ENCODE results near the gene EPC1.
A peak's percentile ranks its signal among the peaks of the same experiment; 100 is the strongest.

Gene EPC1

DNA sequence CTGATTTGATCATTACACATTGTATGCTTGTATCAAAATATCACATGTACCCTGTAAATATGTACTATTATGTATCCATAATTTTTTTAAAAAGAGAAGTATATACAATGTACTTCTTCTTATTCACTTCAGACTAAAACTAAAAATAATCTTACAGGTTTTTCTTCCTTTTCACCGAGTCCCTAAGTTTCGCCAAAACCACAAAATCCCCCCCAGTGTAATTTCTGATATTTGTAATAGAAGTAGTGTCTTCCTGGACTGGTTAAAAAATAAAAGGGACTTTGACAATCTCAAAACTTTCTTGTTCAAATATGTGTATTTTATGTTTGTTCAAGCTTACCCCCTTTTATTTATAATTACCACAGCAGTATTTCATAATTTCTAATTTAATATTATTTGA lies 23.9 kb downstream of the EPC1 start:
- Histone ChIP-seq H3K4me3 (ENCODE audit: low read length) (no peak overlapping the region), H3K27ac (ENCODE audit: low read length) (no peak overlapping the region), H3K36me3 (replicated peaks; ENCODE audit: insufficient read depth, low read length) (no peaks in the 10 kb centered on the region), H3K27me3 (replicated peaks; ENCODE audit: insufficient read depth, low read length) (no peaks in the 10 kb centered on the region), H3K79me2 (ENCODE audit: low read length) (peaks cover 100% of the 10 kb centered on the region), H3K9me2 (replicated peaks; ENCODE audit: insufficient read depth, low read length) (no peaks in the 10 kb centered on the region), H3K4me1 (ENCODE audit: low read length) (peaks cover 31% of the 10 kb centered on the region), H4K20me1 (ENCODE audit: insufficient read depth, low read length) (peaks cover 42% of the 10 kb centered on the region), H3F3A (ENCODE audit: insufficient read depth, low read length) (peaks cover 14% of the 10 kb centered on the region), H3K9ac (ENCODE audit: low read length) (no peak overlapping the region), H2AFZ (ENCODE audit: low read length) (no peak overlapping the region), H3K4me2 (ENCODE audit: low read depth, low read length) (no peak overlapping the region), H3K9me3 (replicated peaks; ENCODE audit: insufficient read depth, low read length) (no peaks in the 10 kb centered on the region)
- TF ChIP-seq, protein P1, sequence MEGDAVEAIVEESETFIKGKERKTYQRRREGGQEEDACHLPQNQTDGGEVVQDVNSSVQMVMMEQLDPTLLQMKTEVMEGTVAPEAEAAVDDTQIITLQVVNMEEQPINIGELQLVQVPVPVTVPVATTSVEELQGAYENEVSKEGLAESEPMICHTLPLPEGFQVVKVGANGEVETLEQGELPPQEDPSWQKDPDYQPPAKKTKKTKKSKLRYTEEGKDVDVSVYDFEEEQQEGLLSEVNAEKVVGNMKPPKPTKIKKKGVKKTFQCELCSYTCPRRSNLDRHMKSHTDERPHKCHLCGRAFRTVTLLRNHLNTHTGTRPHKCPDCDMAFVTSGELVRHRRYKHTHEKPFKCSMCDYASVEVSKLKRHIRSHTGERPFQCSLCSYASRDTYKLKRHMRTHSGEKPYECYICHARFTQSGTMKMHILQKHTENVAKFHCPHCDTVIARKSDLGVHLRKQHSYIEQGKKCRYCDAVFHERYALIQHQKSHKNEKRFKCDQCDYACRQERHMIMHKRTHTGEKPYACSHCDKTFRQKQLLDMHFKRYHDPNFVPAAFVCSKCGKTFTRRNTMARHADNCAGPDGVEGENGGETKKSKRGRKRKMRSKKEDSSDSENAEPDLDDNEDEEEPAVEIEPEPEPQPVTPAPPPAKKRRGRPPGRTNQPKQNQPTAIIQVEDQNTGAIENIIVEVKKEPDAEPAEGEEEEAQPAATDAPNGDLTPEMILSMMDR (IDR thresholded peaks at IDR 0.05; ENCODE audit: low read length) = no peak
- DNase-seq = no peak

DNA sequence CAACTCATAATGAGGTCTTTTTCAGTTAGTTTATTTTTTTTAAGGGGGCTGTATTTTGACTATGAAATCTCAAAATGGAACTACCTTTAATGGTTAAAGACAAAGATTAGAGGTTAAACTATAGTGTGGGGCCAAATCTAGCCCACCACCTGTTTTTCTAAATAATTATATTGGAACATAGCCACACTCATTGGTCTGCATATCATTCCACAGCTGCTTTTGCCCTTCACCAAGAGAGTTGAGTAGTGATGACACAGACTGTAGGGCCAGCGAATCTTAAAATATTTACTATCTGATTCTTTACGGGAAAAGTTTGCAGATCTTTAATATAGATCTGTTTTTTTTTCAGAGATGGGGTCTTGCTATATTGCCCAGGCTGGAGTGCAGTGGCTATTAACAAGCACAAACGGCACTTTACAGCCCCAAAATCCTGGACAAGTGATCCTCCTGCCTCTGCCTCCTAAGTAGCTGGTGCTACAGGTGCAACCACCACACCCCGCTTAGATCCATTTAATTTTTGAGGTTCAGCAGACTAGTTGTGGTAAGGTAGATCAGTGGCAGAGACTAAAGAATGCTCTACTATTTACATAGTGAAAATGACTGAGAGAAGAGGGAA lies 25.8 kb downstream of the EPC1 start:
- Histone ChIP-seq H3K4me3 (ENCODE audit: low read length) (no peak overlapping the region), H3K4me2 (ENCODE audit: low read depth, low read length) (no peak overlapping the region), H3K9me3 (replicated peaks; ENCODE audit: insufficient read depth, low read length) (no peaks in the 10 kb centered on the region), H3F3A (ENCODE audit: insufficient read depth, low read length) (peaks cover 19% of the 10 kb centered on the region), H3K4me1 (ENCODE audit: low read length) (peaks cover 47% of the 10 kb centered on the region), H3K9me2 (replicated peaks; ENCODE audit: insufficient read depth, low read length) (no peaks in the 10 kb centered on the region), H3K27me3 (replicated peaks; ENCODE audit: insufficient read depth, low read length) (no peaks in the 10 kb centered on the region), H3K36me3 (replicated peaks; ENCODE audit: insufficient read depth, low read length) (no peaks in the 10 kb centered on the region), H3K9ac (ENCODE audit: low read length) (no peak overlapping the region), H3K79me2 (ENCODE audit: low read length) (peaks cover 100% of the 10 kb centered on the region), H4K20me1 (ENCODE audit: insufficient read depth, low read length) (peaks cover 30% of the 10 kb centered on the region), H3K27ac (ENCODE audit: low read length) (no peak overlapping the region), H2AFZ (ENCODE audit: low read length) (no peak overlapping the region)
- DNase-seq = no peak
- TF ChIP-seq, protein P1 (IDR thresholded peaks at IDR 0.05; ENCODE audit: low read length) = no peak
- TF ChIP-seq EZH2phosphoT487 (IDR thresholded peaks at IDR 0.05; ENCODE audit: low read length) = no peak
- no peak for TF ChIP-seq EZH2 (optimal IDR thresholded peaks at IDR 0.05; ENCODE audit: low read depth, low read length)

DNA sequence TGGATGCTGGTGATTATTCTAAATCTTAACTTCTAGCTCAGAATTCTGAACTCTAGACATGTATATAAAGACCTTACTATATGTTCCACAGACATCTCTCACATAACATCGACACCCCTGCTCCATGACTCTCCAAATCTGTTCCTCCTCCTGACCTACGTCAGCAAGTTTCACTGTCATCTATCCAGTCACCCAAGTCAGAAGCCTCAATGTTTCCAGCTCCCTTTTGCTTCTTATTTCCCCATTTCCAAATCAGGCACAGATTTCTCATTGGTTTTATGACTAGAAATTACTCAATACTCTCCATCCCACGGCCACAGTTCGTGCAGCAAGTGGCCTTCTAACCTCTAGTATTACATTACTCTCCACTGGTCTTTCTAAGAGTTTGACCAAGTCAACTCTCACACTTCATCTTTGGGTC lies 28.5 kb downstream of the EPC1 start:
- Histone ChIP-seq H2AFZ (ENCODE audit: low read length) (no peak overlapping the region), H4K20me1 (ENCODE audit: insufficient read depth, low read length) (peaks cover 34% of the 10 kb centered on the region; the same call in 1 of the 2 replicates), H3F3A (ENCODE audit: insufficient read depth, low read length) (peaks cover 19% of the 10 kb centered on the region), H3K4me1 (ENCODE audit: low read length) (peaks cover 59% of the 10 kb centered on the region), H3K79me2 (ENCODE audit: low read length) (peaks cover 100% of the 10 kb centered on the region), H3K27me3 (replicated peaks; ENCODE audit: insufficient read depth, low read length) (no peaks in the 10 kb centered on the region), H3K4me3 (ENCODE audit: low read length) (peak overlapping the region; percentile 37), H3K27ac (ENCODE audit: low read length) (peak overlapping the region; percentile 81), H3K36me3 (replicated peaks; ENCODE audit: insufficient read depth, low read length) (no peaks in the 10 kb centered on the region), H3K4me2 (ENCODE audit: low read depth, low read length) (peak overlapping the region; percentile 72), H3K9ac (ENCODE audit: low read length) (peak overlapping the region; percentile 34; the same call in 1 of the 2 replicates), H3K9me2 (replicated peaks; ENCODE audit: insufficient read depth, low read length) (no peaks in the 10 kb centered on the region), H3K9me3 (replicated peaks; ENCODE audit: insufficient read depth, low read length) (no peaks in the 10 kb centered on the region)
- no peak for TF ChIP-seq EZH2phosphoT487 (IDR thresholded peaks at IDR 0.05; ENCODE audit: low read length)
- TF ChIP-seq, protein P1 (IDR thresholded peaks at IDR 0.05; ENCODE audit: low read length) = no peak
- TF ChIP-seq EZH2 (optimal IDR thresholded peaks at IDR 0.05; ENCODE audit: low read depth, low read length) = no peak
- peak; percentile 15 for DNase-seq
